DND-41 (cell line): ENCODE results near the gene GP1BA.

Experiments
- ATAC-seq: fragments of 200-7000 bp; cut with Tn5 transposase; 3 replicates; pipeline ENCODE4 v1.9.1; 2021; ENCODE audit warnings: low read depth; ENCODE audit not compliant: insufficient read depth
- DNase-seq: peaks from one replicate; pipeline ENCODE4 v3.0.0-alpha.2; 2020
- H2AFZ ChIP-seq: 2 replicates; pipeline ENCODE4 v1.6.0; 2012; ENCODE audit warnings: low read depth, low read length
- H3K27ac ChIP-seq: 2 replicates; pipeline ENCODE4 v1.5.1; 2012; ENCODE audit warnings: low read length, inconsistent platforms
- H3K27me3 ChIP-seq: fragments of 200-600 bp; sonication (generic); 2 replicates; pipeline ENCODE4 v1.6.0; 2012; ENCODE audit warnings: low read length, mild to moderate bottlenecking, inconsistent platforms; ENCODE audit not compliant: insufficient read depth, poor library complexity
- H3K36me3 ChIP-seq: 2 replicates; pipeline ENCODE4 v1.5.1; 2012; ENCODE audit warnings: low read length, inconsistent platforms; ENCODE audit not compliant: insufficient read depth
- H3K4me1 ChIP-seq: 2 replicates; pipeline ENCODE4 v1.5.1; 2012; ENCODE audit warnings: mild to moderate bottlenecking, low read length; ENCODE audit not compliant: insufficient read depth
- H3K4me2 ChIP-seq: 2 replicates; pipeline ENCODE4 v1.6.0; 2012; ENCODE audit warnings: mild to moderate bottlenecking, moderate library complexity, low read length, inconsistent platforms; ENCODE audit not compliant: insufficient read depth
- H3K4me3 ChIP-seq, 2 experiments: fragments of 200-600 bp in 1 of 2; shearing (Covaris generic) in 1 of 2; 2 replicates each; pipeline ENCODE4 v1.5.1; 2012 to 2016; ENCODE audit warnings: inconsistent platforms in 2 of 2, low read length in 2 of 2, mild to moderate bottlenecking in 2 of 2, low read depth in 1 of 2, moderate library complexity in 1 of 2
- H3K79me2 ChIP-seq: 2 replicates; pipeline ENCODE4 v1.6.0; 2012; ENCODE audit warnings: low read length, inconsistent platforms; ENCODE audit not compliant: insufficient read depth
- H3K9ac ChIP-seq: 2 replicates; pipeline ENCODE4 v1.6.0; 2012; ENCODE audit warnings: low read depth, mild to moderate bottlenecking, inconsistent platforms, low read length, moderate library complexity
- H3K9me3 ChIP-seq: 2 replicates; pipeline ENCODE4 v1.5.1; 2012; ENCODE audit warnings: low read length, moderate library complexity, mild to moderate bottlenecking, inconsistent platforms; ENCODE audit not compliant: insufficient read depth, severe bottlenecking
- H4K20me1 ChIP-seq: 2 replicates; pipeline ENCODE4 v1.6.0; 2012; ENCODE audit warnings: low read length; ENCODE audit not compliant: insufficient read depth
- EZH2 ChIP-seq: IDR thresholded peaks from 3 replicates; pipeline ENCODE4 v1.6.1; 2012; ENCODE audit warnings: borderline replicate concordance, low read depth, mild to moderate bottlenecking, moderate library complexity, low read length, inconsistent platforms; ENCODE audit not compliant: severe bottlenecking
- TF ChIP-seq, protein P1 (sequence below): IDR thresholded peaks from 2 replicates; pipeline ENCODE4 v1.5.1; 2012; ENCODE audit warnings: borderline replicate concordance, low read length, moderate library complexity, mild to moderate bottlenecking; ENCODE audit not compliant: poor library complexity, severe bottlenecking; ENCODE audit errors: extremely low read depth

GP1BA gene

GRCh38 chr17:4893721-4894560 is 38.1 kb upstream of the GP1BA start:
- Histone ChIP-seq H3K9me3 (no peaks in the 10 kb centered on the region), H3K27me3 (no peaks in the 10 kb centered on the region), H2AFZ (no peak overlapping the region), H3K4me1 (no peaks in the 10 kb centered on the region), H3K27ac (no peak overlapping the region), H4K20me1 (peaks cover 11% of the 10 kb centered on the region; the same call in 1 of the 2 replicates), H3K9ac (no peak overlapping the region), H3K36me3 (peaks cover 78% of the 10 kb centered on the region), H3K4me2 (no peak overlapping the region), H3K79me2 (no peaks in the 10 kb centered on the region), H3K4me3 (no peak overlapping the region)
- no peak for DNase-seq
- ATAC-seq = no peak
- no peak for TF ChIP-seq EZH2
- TF ChIP-seq, protein P1, sequence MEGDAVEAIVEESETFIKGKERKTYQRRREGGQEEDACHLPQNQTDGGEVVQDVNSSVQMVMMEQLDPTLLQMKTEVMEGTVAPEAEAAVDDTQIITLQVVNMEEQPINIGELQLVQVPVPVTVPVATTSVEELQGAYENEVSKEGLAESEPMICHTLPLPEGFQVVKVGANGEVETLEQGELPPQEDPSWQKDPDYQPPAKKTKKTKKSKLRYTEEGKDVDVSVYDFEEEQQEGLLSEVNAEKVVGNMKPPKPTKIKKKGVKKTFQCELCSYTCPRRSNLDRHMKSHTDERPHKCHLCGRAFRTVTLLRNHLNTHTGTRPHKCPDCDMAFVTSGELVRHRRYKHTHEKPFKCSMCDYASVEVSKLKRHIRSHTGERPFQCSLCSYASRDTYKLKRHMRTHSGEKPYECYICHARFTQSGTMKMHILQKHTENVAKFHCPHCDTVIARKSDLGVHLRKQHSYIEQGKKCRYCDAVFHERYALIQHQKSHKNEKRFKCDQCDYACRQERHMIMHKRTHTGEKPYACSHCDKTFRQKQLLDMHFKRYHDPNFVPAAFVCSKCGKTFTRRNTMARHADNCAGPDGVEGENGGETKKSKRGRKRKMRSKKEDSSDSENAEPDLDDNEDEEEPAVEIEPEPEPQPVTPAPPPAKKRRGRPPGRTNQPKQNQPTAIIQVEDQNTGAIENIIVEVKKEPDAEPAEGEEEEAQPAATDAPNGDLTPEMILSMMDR = no peak

- H3K9me3 ChIP-seq = no peaks in the 10 kb centered on the region
- ATAC-seq (no peak), DNase-seq (no peak)
- H3K79me2 ChIP-seq = no peaks in the 10 kb centered on the region
- no peak overlapping the region for H3K4me2 ChIP-seq
- no peaks in the 10 kb centered on the region for H3K4me1 ChIP-seq
- no peak overlapping the region for H2AFZ ChIP-seq
- TF ChIP-seq, protein P1 = no peak
- TF ChIP-seq EZH2 = no peak
- H3K9ac ChIP-seq = no peak overlapping the region
- H3K27me3 ChIP-seq = no peaks in the 10 kb centered on the region
- no peak overlapping the region for H3K4me3 ChIP-seq
- H4K20me1 ChIP-seq = peaks cover 11% of the 10 kb centered on the region; the same call in 1 of the 2 replicates
- H3K27ac ChIP-seq = no peak overlapping the region
- H3K36me3 ChIP-seq = peaks cover 70% of the 10 kb centered on the region
Observed at GRCh38 chr17:4895121-4895520, 37.0 kb upstream of the GP1BA start.

GRCh38 chr17:4895657-4896331 is 36.3 kb upstream of the GP1BA start:
- H3K79me2 ChIP-seq = no peaks in the 10 kb centered on the region
- H3K9ac ChIP-seq = no peak overlapping the region
- ATAC-seq (no peak), DNase-seq (no peak)
- TF ChIP-seq, protein P1 = peak; percentile 12
- TF ChIP-seq EZH2 = no peak
- H3K4me1 ChIP-seq = no peaks in the 10 kb centered on the region
- H3K4me2 ChIP-seq = no peak overlapping the region
- H3K9me3 ChIP-seq = no peaks in the 10 kb centered on the region
- H3K27ac ChIP-seq = no peak overlapping the region
- H2AFZ ChIP-seq = no peak overlapping the region
- no peak overlapping the region for H3K4me3 ChIP-seq
- H3K27me3 ChIP-seq = no peaks in the 10 kb centered on the region
- H3K36me3 ChIP-seq = peaks cover 63% of the 10 kb centered on the region
- H4K20me1 ChIP-seq = peaks cover 8% of the 10 kb centered on the region; the same call in 1 of the 2 replicates
